Tibial nerve (tissue), 4 donors: Measurements from ENCODE around the gene PARP1.

Experiments used
- EP300 ChIP-seq, 2 donors: sonication (generic); formaldehyde crosslinking; IDR thresholded peaks; one replicate each; pipeline ENCODE4 v1.6.1; 2017; ENCODE audit warnings: antibody characterized with exemption in 2 of 2, mild to moderate bottlenecking in 1 of 2
- TF ChIP-seq, protein P1 (sequence below), 5 experiments: fragments of 200-600 bp in 3 of 5; fragments of 450-650 bp in 2 of 5; sonication (generic) in 3 of 5; IDR thresholded peaks; one replicate each; pipeline ENCODE4 v1.5.1; 2016 to 2019; ENCODE audit warnings: antibody characterized with exemption in 5 of 5, mild to moderate bottlenecking in 3 of 5, moderate library complexity in 2 of 5

DNA sequence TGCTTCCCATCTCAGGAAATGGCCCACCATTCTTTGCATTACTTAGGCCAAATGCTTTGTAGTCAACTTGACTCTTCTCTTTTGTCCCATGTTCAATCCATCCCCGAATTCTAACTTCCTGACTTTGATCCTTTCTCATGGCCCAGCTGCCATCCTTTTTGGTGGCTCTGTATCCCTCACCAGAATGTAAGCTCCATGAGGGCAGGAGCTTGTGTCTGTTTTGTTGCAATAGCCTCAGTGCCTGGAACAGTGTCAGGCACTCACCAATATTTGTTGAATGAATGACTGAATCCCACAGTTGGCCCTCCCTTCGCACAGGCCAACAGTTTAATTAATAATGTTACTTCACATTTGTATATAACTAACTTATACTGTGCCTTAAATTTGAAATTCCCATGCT is 3.1 kb upstream of the PARP1 start:
- TF ChIP-seq, protein P1, sequence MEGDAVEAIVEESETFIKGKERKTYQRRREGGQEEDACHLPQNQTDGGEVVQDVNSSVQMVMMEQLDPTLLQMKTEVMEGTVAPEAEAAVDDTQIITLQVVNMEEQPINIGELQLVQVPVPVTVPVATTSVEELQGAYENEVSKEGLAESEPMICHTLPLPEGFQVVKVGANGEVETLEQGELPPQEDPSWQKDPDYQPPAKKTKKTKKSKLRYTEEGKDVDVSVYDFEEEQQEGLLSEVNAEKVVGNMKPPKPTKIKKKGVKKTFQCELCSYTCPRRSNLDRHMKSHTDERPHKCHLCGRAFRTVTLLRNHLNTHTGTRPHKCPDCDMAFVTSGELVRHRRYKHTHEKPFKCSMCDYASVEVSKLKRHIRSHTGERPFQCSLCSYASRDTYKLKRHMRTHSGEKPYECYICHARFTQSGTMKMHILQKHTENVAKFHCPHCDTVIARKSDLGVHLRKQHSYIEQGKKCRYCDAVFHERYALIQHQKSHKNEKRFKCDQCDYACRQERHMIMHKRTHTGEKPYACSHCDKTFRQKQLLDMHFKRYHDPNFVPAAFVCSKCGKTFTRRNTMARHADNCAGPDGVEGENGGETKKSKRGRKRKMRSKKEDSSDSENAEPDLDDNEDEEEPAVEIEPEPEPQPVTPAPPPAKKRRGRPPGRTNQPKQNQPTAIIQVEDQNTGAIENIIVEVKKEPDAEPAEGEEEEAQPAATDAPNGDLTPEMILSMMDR (IDR thresholded peaks at IDR 0.05) = no peak
- TF ChIP-seq EP300 (IDR thresholded peaks at IDR 0.05) = no peak
